Stomach (tissue), 9 donors: Measurements from ENCODE around the gene APOC3. TPM values are rescaled to one million over a fixed set of nuclear protein-coding genes. Genes with fewer than 3 reads are reported as not detected.

Source experiments
- DNase-seq, 2 donors: peaks; one replicate each; pipeline versions ENCODE4 v3.0.0 to v3.0.0-alpha.2; 2013 to 2019
- H3K27ac ChIP-seq, 5 donors: fragments of 200-600 bp in 4 of 5; sonication (generic) in 4 of 5; one replicate each; pipeline ENCODE4 v1.5.1; 2013 to 2019; ENCODE audit warnings: mild to moderate bottlenecking in 1 of 5, moderate library complexity in 1 of 5
- H3K27me3 ChIP-seq, 3 donors: fragments of 200-600 bp; sonication (generic); one replicate each; pipeline ENCODE4 v1.5.1; 2017 to 2019; ENCODE audit warnings: mixed run types in 1 of 3
- H3K36me3 ChIP-seq, 4 donors: fragments of 200-600 bp; sonication (generic); 1 replicate in 3 of 4; 2 replicates in 1 of 4; pipeline ENCODE4 v1.5.1; 2016 to 2019
- H3K4me1 ChIP-seq, 4 donors: fragments of 200-600 bp; sonication (generic); one replicate each; pipeline ENCODE4 v1.5.1; 2016 to 2019
- H3K4me3 ChIP-seq, 4 donors: fragments of 200-600 bp; sonication (generic) in 3 of 4; one replicate each; pipeline ENCODE4 v1.5.1; 2016 to 2019; ENCODE audit warnings: mild to moderate bottlenecking in 1 of 4
- H3K9me3 ChIP-seq, 4 donors: fragments of 200-600 bp; sonication (generic); one replicate each; pipeline ENCODE4 v1.5.1; 2016 to 2019
- EP300 ChIP-seq: sonication (generic); formaldehyde crosslinking; IDR thresholded peaks from one replicate; pipeline ENCODE4 v1.6.1; 2017; ENCODE audit warnings: antibody characterized with exemption
- POLR2A ChIP-seq, 4 donors: fragments of 450-650 bp; IDR thresholded peaks; one replicate each; pipeline ENCODE4 v1.6.1; 2016; ENCODE audit warnings: antibody characterized with exemption in 4 of 4, control low read depth in 2 of 4, mild to moderate bottlenecking in 1 of 4, moderate library complexity in 1 of 4
- POLR2AphosphoS5 ChIP-seq, 3 donors: sonication (generic); formaldehyde crosslinking; IDR thresholded peaks; one replicate each; pipeline ENCODE4 v1.6.1; 2016; ENCODE audit warnings: antibody characterized with exemption in 3 of 3
- WGBS, 5 donors: extraction: QIAGEN DNeasy Blood & Tissue Kit in 3 of 5; methylation state at CpG; one replicate each; pipeline versions ENCODE4 v1.1.5 to v1.1.7; 2013 to 2018; 5-methylcytosine and 5-hydroxymethylcytosine counted together
- intact Hi-C: fragments of 100-400 bp; cut with DNase I; formaldehyde crosslinking; loops from one replicate; pipeline ENCODE4 v1.15.1; 2023; ENCODE audit warnings: low total_unique reads
- polyA plus RNA-seq, 3 donors: library from polyadenylated mRNA; stranded (reverse); fragments of 200-250 nt; gene quantifications; one replicate each; pipeline ENCODE4 v1.2.3, GENCODE V29; 2013
- total RNA-seq, 5 donors: library from RNA; depleted of rRNA; stranded (reverse); fragments of >200 nt; gene quantifications; one replicate each; pipeline versions ENCODE4 v1.1.0 to v1.2.3, GENCODE V29; 2014 to 2016
- TF ChIP-seq, protein P1 (sequence below), 7 experiments: fragments of 450-650 bp in 4 of 7; fragments of 200-600 bp in 3 of 7; sonication (generic) in 3 of 7; IDR thresholded peaks; one replicate each; pipeline ENCODE4 v1.5.1; 2016 to 2019; ENCODE audit warnings: antibody characterized with exemption in 7 of 7, control low read depth in 2 of 7, mild to moderate bottlenecking in 1 of 7
- donor health status: healthy with polysubstance abuse.
- donor health status: Bipolar disorder and iron deficiency.
- donor health status: healthy.

Gene APOC3
- total and polyA plus RNA-seq, 8 donors = 18.9 TPM; not detected in 7

DNA sequence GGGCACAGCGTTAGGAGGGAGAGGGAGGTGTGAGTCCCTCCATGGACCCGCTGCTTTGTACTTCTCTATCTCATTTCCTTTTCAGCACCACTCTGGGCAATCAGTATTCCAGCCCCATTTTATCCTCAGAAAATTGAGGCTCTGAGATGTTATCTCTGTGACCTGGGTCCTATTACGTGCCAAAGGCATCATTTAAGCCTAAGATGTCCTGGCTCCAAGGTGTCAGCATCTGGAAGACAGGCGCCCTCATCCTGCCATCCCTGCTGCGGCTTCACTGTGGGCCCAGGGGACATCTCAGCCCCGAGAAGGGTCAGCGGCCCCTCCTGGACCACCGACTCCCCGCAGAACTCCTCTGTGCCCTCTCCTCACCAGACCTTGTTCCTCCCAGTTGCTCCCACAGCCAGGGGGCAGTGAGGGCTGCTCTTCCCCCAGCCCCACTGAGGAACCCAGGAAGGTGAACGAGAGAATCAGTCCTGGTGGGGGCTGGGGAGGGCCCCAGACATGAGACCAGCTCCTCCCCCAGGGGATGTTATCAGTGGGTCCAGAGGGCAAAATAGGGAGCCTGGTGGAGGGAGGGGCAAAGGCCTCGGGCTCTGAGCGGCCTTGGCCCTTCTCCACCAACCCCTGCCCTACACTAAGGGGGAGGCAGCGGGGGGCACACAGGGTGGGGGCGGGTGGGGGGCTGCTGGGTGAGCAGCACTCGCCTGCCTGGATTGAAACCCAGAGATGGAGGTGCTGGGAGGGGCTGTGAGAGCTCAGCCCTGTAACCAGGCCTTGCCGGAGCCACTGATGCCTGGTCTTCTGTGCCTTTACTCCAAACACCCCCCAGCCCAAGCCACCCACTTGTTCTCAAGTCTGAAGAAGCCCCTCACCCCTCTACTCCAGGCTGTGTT is 829 bp upstream of the APOC3 start:
- Histone ChIP-seq H3K27ac (no peak overlapping the region), H3K36me3 (no peaks in the 10 kb centered on the region), H3K9me3 (no peaks in the 10 kb centered on the region), H3K4me3 (no peak overlapping the region), H3K4me1 (peaks cover 0 to 30% (median 10%) of the 10 kb centered on the region in 4 donors), H3K27me3 (no peaks in the 10 kb centered on the region)
- 50 to 68% (median 66%) methylated on average over 10 to 16 of the region's 16 CpGs for WGBS, 5 donors
- intact Hi-C loops = no loop called here
- DNase-seq = peak in 1 of 2 donors; percentile 49
- no peak for TF ChIP-seq POLR2A (IDR thresholded peaks at IDR 0.05)
- no peak for TF ChIP-seq POLR2AphosphoS5 (IDR thresholded peaks at IDR 0.05)
- no peak for TF ChIP-seq EP300
- TF ChIP-seq, protein P1, sequence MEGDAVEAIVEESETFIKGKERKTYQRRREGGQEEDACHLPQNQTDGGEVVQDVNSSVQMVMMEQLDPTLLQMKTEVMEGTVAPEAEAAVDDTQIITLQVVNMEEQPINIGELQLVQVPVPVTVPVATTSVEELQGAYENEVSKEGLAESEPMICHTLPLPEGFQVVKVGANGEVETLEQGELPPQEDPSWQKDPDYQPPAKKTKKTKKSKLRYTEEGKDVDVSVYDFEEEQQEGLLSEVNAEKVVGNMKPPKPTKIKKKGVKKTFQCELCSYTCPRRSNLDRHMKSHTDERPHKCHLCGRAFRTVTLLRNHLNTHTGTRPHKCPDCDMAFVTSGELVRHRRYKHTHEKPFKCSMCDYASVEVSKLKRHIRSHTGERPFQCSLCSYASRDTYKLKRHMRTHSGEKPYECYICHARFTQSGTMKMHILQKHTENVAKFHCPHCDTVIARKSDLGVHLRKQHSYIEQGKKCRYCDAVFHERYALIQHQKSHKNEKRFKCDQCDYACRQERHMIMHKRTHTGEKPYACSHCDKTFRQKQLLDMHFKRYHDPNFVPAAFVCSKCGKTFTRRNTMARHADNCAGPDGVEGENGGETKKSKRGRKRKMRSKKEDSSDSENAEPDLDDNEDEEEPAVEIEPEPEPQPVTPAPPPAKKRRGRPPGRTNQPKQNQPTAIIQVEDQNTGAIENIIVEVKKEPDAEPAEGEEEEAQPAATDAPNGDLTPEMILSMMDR (IDR thresholded peaks at IDR 0.05) = no peak

DNA sequence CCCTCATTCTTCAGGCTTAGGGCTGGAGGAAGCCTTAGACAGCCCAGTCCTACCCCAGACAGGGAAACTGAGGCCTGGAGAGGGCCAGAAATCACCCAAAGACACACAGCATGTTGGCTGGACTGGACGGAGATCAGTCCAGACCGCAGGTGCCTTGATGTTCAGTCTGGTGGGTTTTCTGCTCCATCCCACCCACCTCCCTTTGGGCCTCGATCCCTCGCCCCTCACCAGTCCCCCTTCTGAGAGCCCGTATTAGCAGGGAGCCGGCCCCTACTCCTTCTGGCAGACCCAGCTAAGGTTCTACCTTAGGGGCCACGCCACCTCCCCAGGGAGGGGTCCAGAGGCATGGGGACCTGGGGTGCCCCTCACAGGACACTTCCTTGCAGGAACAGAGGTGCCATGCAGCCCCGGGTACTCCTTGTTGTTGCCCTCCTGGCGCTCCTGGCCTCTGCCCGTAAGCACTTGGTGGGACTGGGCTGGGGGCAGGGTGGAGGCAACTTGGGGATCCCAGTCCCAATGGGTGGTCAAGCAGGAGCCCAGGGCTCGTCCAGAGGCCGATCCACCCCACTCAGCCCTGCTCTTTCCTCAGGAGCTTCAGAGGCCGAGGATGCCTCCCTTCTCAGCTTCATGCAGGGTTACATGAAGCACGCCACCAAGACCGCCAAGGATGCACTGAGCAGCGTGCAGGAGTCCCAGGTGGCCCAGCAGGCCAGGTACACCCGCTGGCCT is 641 bp downstream of the APOC3 start:
- intact Hi-C loops = no loop called here
- Histone ChIP-seq H3K27ac (no peak overlapping the region), H3K9me3 (no peaks in the 10 kb centered on the region), H3K4me3 (no peak overlapping the region), H3K27me3 (no peaks in the 10 kb centered on the region), H3K36me3 (no peaks in the 10 kb centered on the region), H3K4me1 (peaks cover 4 to 37% (median 17%) of the 10 kb centered on the region in 4 donors)
- DNase-seq = no peak
- no peak for TF ChIP-seq POLR2A (IDR thresholded peaks at IDR 0.05)
- TF ChIP-seq, protein P1 (IDR thresholded peaks at IDR 0.05) = no peak
- no peak for TF ChIP-seq POLR2AphosphoS5 (IDR thresholded peaks at IDR 0.05)
- no peak for TF ChIP-seq EP300
- WGBS, 5 donors = 94 to 99% (median 95%) methylated on average over 16 to 17 of the region's 17 CpGs

DNA sequence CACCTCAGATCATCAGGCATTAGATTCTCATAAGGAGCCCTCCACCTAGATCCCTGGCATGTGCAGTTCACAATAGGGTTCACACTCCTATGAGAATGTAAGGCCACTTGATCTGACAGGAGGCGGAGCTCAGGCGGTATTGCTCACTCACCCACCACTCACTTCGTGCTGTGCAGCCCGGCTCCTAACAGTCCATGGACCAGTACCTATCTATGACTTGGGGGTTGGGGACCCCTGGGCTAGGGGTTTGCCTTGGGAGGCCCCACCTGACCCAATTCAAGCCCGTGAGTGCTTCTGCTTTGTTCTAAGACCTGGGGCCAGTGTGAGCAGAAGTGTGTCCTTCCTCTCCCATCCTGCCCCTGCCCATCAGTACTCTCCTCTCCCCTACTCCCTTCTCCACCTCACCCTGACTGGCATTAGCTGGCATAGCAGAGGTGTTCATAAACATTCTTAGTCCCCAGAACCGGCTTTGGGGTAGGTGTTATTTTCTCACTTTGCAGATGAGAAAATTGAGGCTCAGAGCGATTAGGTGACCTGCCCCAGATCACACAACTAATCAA is 2.2 kb downstream of the APOC3 start:
- intact Hi-C loops = no loop called here
- 78 to 85% (median 85%) methylated on average over 6 to 7 of the region's 7 CpGs for WGBS, 5 donors
- H3K36me3 ChIP-seq = no peaks in the 10 kb centered on the region
- H3K4me3 ChIP-seq = no peak overlapping the region
- H3K9me3 ChIP-seq = no peaks in the 10 kb centered on the region
- no peak for TF ChIP-seq EP300
- TF ChIP-seq, protein P1 (IDR thresholded peaks at IDR 0.05) = peak in 1 of 7 experiments; percentile 6
- no peak overlapping the region for H3K27ac ChIP-seq
- H3K27me3 ChIP-seq = no peaks in the 10 kb centered on the region
- peaks cover 11 to 52% (median 32%) of the 10 kb centered on the region in 4 donors for H3K4me1 ChIP-seq
- DNase-seq = no peak
